GM19193 (cell line): ENCODE measurements around the gene RABAC1.

Source experiments
- POLR2A ChIP-seq: IDR thresholded peaks from 4 replicates; pipeline ENCODE4 v1.6.1; 2011; ENCODE audit not compliant: insufficient read depth, insufficient read length; ENCODE audit errors: extremely low read depth

Gene RABAC1, protein sequence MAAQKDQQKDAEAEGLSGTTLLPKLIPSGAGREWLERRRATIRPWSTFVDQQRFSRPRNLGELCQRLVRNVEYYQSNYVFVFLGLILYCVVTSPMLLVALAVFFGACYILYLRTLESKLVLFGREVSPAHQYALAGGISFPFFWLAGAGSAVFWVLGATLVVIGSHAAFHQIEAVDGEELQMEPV

DNA sequence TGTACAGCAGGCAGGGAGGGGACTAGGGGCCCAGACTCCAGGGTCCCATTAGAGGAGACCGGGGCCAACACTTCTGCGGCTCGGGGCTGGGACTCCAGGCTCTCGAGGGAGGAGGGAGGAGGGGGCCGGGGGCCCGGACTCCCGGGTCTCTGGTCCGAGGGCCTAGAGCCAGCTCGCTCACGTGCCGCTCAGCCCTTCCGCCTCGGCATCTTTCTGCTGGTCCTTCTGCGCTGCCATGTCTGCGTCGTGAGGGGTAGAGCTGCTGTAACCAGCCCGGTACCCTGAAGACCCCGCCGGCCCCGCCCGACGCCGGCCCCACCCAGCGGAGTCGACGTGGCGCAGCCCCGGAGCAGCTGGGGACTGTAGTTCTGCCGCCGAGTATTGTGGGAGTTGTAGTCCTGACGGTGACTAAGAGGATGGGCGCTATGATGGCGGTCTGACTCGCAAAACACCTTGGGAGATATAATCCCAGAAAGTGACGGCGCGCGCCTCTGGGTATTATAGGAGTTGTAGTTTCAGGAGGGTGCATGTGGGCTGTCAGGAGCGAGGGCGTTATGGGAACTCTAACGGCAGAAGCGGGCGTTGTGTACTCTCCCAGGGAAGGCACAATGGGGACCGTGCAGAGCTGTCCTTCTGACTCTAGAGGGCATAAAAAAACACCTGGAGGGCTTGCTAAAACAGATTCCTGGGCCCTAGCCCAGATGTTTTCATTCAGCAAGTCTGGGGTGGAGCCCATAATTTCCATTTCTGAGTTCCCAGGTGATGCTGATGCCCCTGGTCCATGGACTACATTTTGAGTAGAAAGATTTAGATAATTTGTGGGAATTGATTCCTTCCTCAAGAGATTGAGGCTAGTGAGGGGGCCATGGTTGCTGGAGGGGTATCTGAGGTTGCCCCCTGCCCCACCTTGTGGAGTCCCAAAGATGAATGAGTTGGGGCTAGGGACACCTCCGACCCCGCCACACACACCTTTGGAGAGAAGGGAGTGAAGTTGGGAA is at the start of gene RABAC1:
Gene RABAC1 (minus strand): TSS at position 266 of the 998 bp plus-strand sequence. CDS start 29 bp downstream, at position 237.
- TF ChIP-seq POLR2A, result peak; percentile 44

DNA sequence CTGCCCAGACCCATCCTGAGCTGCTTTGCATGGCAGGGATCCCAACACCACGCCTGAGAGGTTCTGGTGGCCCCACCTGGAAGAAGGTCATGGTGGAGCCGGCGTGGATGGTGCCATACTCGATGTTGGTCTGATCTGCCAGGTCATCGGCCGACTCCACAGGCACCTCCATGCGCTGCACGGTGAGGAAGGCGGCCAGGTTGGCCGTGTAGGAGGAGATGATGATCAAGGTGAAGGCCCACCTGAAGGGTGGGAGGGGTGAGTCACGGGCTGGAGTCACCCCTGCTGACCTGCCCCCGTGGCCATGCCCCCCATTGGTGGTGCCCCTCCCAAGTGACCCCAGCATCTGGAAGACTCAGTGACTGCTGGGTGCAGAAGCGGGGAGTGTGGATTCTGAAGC is 47.4 kb upstream of the RABAC1 start:
- TF ChIP-seq POLR2A, result no peak

- TF ChIP-seq POLR2A, result no peak
These were observed 46.4 kb upstream of the RABAC1 start for GRCh38 chr19:42005504-42005903.

DNA sequence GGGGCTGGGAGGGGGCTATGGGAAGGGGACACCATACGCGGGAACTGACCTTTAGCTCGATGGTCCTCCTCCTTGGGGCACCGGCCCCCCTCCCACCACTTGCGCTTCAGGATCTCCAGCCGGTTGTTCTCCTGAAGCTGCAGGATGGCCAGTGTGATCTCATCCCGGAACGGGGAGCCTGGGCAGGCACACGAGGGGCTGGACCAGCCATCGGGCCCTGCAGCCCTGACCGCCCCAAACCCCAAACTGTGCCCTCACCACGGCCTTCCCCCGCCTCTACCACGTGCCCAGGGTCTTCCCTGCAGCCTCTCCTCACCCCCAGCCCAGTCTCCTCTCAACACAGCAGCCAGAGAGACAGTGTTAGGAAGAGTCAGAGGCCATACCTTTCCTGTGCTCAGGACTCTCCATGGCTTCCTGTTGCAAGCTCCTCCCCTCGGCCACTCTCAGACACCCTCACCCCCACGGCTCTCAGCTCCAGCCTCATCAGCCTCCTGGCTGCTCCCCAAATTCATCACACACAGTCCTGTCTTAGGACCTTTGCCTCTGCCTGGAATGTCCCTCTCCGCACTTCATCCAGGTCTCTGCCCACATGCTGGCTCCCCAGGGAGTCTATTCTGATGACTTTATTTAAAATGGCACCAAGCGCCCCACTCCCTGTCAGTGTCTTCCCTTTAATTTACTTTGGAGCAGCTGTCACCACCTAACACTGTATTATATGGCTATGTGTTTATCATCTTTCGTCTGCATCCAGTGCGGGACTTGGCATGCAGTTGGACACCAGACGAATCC is 44.6 kb upstream of the RABAC1 start:
- TF ChIP-seq POLR2A, result no peak

DNA sequence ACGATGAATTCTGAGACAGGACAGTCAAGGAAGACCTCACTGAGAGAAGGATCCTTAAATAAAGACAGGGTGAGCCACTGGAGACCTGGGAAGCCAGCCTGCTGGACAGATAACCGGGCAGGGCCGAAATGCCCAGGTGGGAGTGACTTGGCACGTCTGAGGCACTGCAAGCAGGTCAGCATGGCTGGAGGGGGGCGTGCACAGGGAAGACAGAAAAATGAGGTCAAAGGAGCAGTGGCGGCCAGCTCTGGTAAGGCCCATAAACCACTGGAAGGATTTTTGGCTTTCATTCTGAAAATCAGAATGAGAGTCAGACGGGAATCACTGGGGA is 40.7 kb upstream of the RABAC1 start:
- TF ChIP-seq POLR2A, result no peak

DNA sequence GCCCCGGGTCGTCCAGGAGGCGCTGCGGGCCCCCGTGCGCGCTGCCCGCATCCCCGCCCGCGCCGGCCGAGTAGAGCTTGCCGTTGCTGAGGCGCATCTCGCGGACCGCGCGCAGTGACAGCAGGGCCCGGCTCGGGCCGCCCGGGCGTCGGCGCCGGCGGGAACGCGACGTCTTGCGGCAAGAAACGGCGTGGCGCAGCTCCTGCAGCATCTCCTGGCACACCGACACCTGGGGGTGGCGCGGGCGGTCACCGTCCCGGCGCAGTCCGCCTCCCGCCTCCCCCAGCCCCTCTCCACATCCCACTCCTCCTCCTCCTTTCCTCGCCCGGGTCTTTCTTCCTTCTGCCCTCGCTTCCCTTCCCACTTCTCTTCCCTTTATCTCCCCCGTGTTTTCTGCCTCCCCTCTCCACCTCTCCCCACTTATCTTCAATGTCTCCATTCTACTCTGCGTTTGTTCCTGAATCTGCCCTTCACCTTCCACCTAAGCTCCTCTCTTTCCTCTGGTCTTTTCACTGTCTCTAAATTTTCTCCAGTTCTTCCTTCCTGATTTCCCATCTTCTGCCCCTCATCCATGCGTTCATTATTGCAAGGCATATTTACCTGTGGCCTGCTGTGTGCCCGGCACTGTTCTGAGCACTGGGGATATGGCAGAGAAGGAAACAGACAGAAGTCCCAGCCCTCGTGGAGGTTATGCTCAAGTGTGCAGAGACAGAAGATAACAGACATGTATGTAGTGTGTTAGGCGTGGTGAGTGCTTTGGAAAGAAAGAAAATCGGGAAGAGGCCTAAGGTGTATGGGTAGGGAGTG is 40.2 kb upstream of the RABAC1 start:
- no peak for TF ChIP-seq POLR2A

GRCh38 chr19:41998246-41999020 is 39.3 kb upstream of the RABAC1 start:
- TF ChIP-seq POLR2A, result no peak

DNA sequence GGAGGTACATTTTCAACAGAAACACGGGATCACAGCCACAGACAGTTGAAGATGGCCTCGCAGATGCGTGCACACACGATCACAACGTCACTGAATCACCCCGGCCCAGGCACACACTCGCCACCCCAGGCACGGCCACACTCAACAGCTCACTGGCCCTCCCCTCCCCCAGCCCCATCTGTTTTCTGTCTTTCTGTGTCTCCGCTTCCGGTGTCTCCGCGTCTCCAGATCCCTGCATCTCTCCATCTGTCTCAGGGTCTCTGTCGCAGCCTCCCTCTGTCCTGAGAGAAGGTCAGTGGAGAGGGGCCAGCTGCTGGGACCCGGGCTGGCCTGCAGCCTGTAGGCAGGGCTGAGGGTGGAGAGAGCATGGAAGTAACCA is 38.7 kb upstream of the RABAC1 start:
- TF ChIP-seq POLR2A, result no peak

- TF ChIP-seq POLR2A, result no peak
These were observed 38.2 kb upstream of the RABAC1 start for GRCh38 chr19:41997121-41997850.

DNA sequence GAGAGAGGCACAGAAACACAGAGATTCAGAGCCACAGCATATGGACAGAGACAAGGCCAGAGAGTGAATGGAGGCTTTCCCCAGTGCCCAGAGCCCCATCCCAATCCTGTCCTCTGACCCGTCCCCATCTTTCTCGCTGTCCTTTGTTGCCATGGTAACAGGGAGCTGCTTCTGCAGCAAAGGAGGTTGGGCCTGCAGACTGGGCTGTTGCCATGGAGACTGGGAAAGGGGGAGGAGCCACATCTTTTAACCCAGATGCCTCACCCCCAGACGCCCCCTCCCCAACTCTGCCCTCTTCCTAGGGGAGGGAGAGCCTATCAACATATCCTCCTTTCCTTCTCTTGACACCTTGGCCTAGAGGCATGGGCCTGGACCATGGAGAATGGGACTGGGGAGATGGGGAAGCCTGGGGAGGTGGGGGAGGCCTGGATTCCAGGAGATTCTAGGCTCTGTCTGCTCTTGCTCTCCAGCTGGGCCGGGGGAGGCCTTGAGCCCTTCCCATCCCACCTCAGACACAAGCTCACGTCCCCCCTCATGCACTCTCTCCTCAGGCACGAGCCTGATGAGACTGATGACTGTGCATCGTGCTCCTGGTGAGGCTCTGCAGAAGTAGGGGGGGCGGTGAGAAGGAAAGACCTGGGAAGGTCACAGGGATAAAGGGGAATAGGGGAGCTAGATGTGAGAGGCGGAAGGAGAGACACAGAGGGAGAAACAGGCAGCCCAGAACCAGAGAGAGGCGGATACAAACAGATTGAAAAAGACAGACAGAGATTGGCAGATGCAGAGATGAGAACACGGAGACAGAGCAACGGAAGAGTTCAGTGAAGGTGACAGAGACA is 37.1 kb upstream of the RABAC1 start:
- no peak for TF ChIP-seq POLR2A

- no peak for TF ChIP-seq POLR2A
These were observed 36.2 kb upstream of the RABAC1 start for GRCh38 chr19:41994994-41995958.
